Fibroblast of lung (primary cell): ENCODE results near the gene NEK6.

Experiments used
- CTCF ChIP-seq, 2 donors: IDR thresholded peaks in 1 of 2; conservative IDR thresholded peaks in 1 of 2; 1 replicate in 1 of 2; 2 replicates in 1 of 2; pipeline ENCODE4 v1.5.1; 2011 to 2012; ENCODE audit warnings: low read length in 2 of 2, control low read depth in 1 of 2, inconsistent platforms in 1 of 2, low read depth in 1 of 2, mild to moderate bottlenecking in 1 of 2
- EZH2 ChIP-seq: IDR thresholded peaks from 2 replicates; pipeline ENCODE4 v1.5.1; 2012; ENCODE audit warnings: low read length, control low read depth, mild to moderate bottlenecking; ENCODE audit errors: missing control alignments

- TF ChIP-seq CTCF (conservative IDR thresholded peaks at IDR 0.05 in 1 of 2, IDR thresholded peaks at IDR 0.05 in 1 of 2; ENCODE audit: low read depth in 1 of 2, low read length in 2 of 2): no peak
- TF ChIP-seq EZH2: no peak
Observed at GRCh38 chr9:124272979-124273378, 15.2 kb downstream of the NEK6 start.
